ENCODE measurements around the gene AAK1.

Gene AAK1

DNA sequence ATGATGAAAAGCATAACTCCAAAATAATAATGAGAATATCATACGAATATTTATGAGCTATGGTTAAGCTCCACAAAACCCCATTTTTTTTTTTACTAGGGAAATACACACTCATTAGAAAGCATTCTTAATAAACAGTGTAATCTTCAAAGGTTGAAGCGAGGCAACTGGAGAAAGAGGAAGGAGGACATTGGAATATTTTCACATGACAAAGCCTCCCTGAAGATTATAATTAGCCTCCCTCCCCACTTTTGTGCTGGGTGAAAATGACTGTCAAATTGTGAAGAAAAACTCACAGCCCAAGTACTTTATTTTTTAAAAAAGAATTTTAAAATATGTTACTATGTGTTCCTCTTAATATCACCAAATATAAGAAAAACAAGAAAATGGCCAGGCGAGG is 142.2 kb downstream of the AAK1 start:
- no peaks in the 10 kb centered on the region for H3K9me3 ChIP-seq (ENCODE audit: insufficient read depth, low read length)
- no peaks in the 10 kb centered on the region for H3K79me2 ChIP-seq (ENCODE audit: insufficient read depth, low read length)
- no peak overlapping the region for H3K9ac ChIP-seq (ENCODE audit: low read length)
- H3K4me2 ChIP-seq (ENCODE audit: low read depth, low read length, poor library complexity, severe bottlenecking): no peak overlapping the region
- H3K4me3 ChIP-seq (ENCODE audit: insufficient read depth, low read length, poor library complexity, severe bottlenecking): no peak overlapping the region
- no peak overlapping the region for H3K27ac ChIP-seq (ENCODE audit: low read depth, low read length)
- H2AFZ ChIP-seq (ENCODE audit: low read depth, low read length, severe bottlenecking): no peak overlapping the region
- H3K27me3 ChIP-seq (ENCODE audit: low read length): no peaks in the 10 kb centered on the region
- no peaks in the 10 kb centered on the region for H3K36me3 ChIP-seq (ENCODE audit: low read length)
- H3F3A ChIP-seq (ENCODE audit: insufficient read depth): no peaks in the 10 kb centered on the region
- H3K9me2 ChIP-seq (replicated peaks; ENCODE audit: insufficient read depth, low read length): no peaks in the 10 kb centered on the region
- no peaks in the 10 kb centered on the region for H4K20me1 ChIP-seq (ENCODE audit: low read depth, low read length)
- TF ChIP-seq, protein P1, sequence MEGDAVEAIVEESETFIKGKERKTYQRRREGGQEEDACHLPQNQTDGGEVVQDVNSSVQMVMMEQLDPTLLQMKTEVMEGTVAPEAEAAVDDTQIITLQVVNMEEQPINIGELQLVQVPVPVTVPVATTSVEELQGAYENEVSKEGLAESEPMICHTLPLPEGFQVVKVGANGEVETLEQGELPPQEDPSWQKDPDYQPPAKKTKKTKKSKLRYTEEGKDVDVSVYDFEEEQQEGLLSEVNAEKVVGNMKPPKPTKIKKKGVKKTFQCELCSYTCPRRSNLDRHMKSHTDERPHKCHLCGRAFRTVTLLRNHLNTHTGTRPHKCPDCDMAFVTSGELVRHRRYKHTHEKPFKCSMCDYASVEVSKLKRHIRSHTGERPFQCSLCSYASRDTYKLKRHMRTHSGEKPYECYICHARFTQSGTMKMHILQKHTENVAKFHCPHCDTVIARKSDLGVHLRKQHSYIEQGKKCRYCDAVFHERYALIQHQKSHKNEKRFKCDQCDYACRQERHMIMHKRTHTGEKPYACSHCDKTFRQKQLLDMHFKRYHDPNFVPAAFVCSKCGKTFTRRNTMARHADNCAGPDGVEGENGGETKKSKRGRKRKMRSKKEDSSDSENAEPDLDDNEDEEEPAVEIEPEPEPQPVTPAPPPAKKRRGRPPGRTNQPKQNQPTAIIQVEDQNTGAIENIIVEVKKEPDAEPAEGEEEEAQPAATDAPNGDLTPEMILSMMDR (IDR thresholded peaks at IDR 0.05; ENCODE audit: insufficient read depth, low read length, poor library complexity, severe bottlenecking): no peak

DNA sequence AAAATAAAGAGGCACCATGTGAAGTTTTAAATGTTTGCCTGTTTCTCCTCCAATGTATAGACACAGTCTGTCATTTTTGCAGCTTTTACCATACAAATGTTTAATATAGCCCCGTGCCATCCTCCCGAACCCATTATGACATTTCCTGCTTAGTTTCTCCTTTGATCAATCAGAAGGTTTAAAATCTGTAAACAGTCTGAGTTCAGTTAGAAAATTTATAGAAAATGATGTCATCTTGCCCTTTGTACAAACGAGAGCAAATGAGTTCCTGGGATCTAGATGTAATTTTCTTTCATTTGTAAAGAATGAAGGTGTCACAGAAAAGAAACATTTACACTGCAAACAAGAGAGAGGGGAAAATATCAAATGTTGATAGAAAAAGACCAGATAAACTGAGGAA is 143.6 kb downstream of the AAK1 start:
- H3K9ac ChIP-seq (ENCODE audit: low read length): no peak overlapping the region
- no peaks in the 10 kb centered on the region for H3K36me3 ChIP-seq (ENCODE audit: low read length)
- H4K20me1 ChIP-seq (ENCODE audit: low read depth, low read length): no peaks in the 10 kb centered on the region
- no peak for TF ChIP-seq EZH2phosphoT487 (conservative IDR thresholded peaks at IDR 0.05; ENCODE audit: low read length)
- TF ChIP-seq, protein P1 (IDR thresholded peaks at IDR 0.05; ENCODE audit: insufficient read depth, low read length, poor library complexity, severe bottlenecking): no peak
- no peak overlapping the region for H2AFZ ChIP-seq (ENCODE audit: low read depth, low read length, severe bottlenecking)
- H3K4me3 ChIP-seq (ENCODE audit: insufficient read depth, low read length, poor library complexity, severe bottlenecking): no peak overlapping the region
- H3K27ac ChIP-seq (ENCODE audit: low read depth, low read length): no peak overlapping the region
- H3K4me2 ChIP-seq (ENCODE audit: low read depth, low read length, poor library complexity, severe bottlenecking): no peak overlapping the region
- H3K27me3 ChIP-seq (ENCODE audit: low read length): no peaks in the 10 kb centered on the region
- no peaks in the 10 kb centered on the region for H3K9me2 ChIP-seq (replicated peaks; ENCODE audit: insufficient read depth, low read length)
- no peaks in the 10 kb centered on the region for H3K9me3 ChIP-seq (ENCODE audit: insufficient read depth, low read length)
- no peaks in the 10 kb centered on the region for H3K79me2 ChIP-seq (ENCODE audit: insufficient read depth, low read length)
- H3F3A ChIP-seq (ENCODE audit: insufficient read depth): no peaks in the 10 kb centered on the region

DNA sequence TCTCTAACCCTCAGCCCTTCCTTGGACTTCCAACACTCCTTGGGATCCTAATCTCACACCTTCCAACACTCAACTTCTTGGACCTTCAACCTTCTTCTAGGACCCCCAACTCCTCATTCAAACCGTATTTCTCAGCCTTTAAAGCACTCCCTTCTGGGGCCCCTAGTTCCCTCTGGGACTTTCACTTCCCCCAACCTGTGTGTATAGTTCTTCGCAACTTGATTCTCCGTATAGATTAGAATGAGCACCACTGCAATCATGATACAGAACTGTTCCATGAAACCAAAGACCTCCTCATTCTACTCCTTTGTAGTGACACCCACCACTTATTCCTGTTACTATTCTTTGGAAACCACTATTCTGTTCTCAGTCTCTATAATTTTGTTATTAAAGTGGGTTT is 144.3 kb downstream of the AAK1 start:
- Histone ChIP-seq H3K4me3 (ENCODE audit: insufficient read depth, low read length, poor library complexity, severe bottlenecking) (no peak overlapping the region), H2AFZ (ENCODE audit: low read depth, low read length, severe bottlenecking) (no peak overlapping the region), H3F3A (ENCODE audit: insufficient read depth) (no peaks in the 10 kb centered on the region), H3K79me2 (ENCODE audit: insufficient read depth, low read length) (no peaks in the 10 kb centered on the region), H3K27me3 (ENCODE audit: low read length) (no peaks in the 10 kb centered on the region), H3K27ac (ENCODE audit: low read depth, low read length) (no peak overlapping the region), H3K9me2 (replicated peaks; ENCODE audit: insufficient read depth, low read length) (no peaks in the 10 kb centered on the region), H3K4me2 (ENCODE audit: low read depth, low read length, poor library complexity, severe bottlenecking) (no peak overlapping the region), H3K36me3 (ENCODE audit: low read length) (no peaks in the 10 kb centered on the region), H3K9ac (ENCODE audit: low read length) (no peak overlapping the region), H3K9me3 (ENCODE audit: insufficient read depth, low read length) (no peaks in the 10 kb centered on the region), H4K20me1 (ENCODE audit: low read depth, low read length) (no peaks in the 10 kb centered on the region)
- TF ChIP-seq, protein P1 (IDR thresholded peaks at IDR 0.05; ENCODE audit: insufficient read depth, low read length, poor library complexity, severe bottlenecking): no peak
- no peak for TF ChIP-seq EZH2phosphoT487 (conservative IDR thresholded peaks at IDR 0.05; ENCODE audit: low read length)

DNA sequence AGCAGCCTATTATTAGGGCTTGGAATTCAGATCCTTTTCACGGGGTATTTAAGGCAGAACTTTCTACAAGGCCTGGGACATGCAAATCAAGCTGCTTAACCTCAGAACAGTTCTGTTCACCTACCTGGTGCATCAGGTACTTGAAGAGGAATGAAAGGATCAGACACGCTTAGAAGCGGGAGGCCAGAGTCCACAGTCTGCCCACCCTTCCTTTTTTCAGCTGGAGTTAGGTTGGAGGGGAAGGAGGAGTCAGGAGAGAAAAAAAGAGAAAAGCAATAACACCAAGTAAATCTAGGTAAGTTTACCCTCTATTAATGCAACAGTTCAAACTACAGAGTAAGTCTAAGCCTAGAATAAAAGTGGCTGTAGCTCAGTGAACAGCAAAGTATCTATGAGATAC is 147.7 kb downstream of the AAK1 start:
- H3K36me3 ChIP-seq (ENCODE audit: low read length): no peaks in the 10 kb centered on the region
- no peaks in the 10 kb centered on the region for H3K9me3 ChIP-seq (ENCODE audit: insufficient read depth, low read length)
- no peaks in the 10 kb centered on the region for H3K9me2 ChIP-seq (replicated peaks; ENCODE audit: insufficient read depth, low read length)
- no peak overlapping the region for H3K9ac ChIP-seq (ENCODE audit: low read length)
- H2AFZ ChIP-seq (ENCODE audit: low read depth, low read length, severe bottlenecking): no peak overlapping the region
- H3F3A ChIP-seq (ENCODE audit: insufficient read depth): no peaks in the 10 kb centered on the region
- no peaks in the 10 kb centered on the region for H4K20me1 ChIP-seq (ENCODE audit: low read depth, low read length)
- H3K27me3 ChIP-seq (ENCODE audit: low read length): no peaks in the 10 kb centered on the region
- H3K79me2 ChIP-seq (ENCODE audit: insufficient read depth, low read length): no peaks in the 10 kb centered on the region
- H3K4me2 ChIP-seq (ENCODE audit: low read depth, low read length, poor library complexity, severe bottlenecking): no peak overlapping the region
- H3K4me3 ChIP-seq (ENCODE audit: insufficient read depth, low read length, poor library complexity, severe bottlenecking): no peak overlapping the region
- TF ChIP-seq, protein P1 (IDR thresholded peaks at IDR 0.05; ENCODE audit: insufficient read depth, low read length, poor library complexity, severe bottlenecking): no peak
- no peak for TF ChIP-seq EZH2phosphoT487 (conservative IDR thresholded peaks at IDR 0.05; ENCODE audit: low read length)
- no peak overlapping the region for H3K27ac ChIP-seq (ENCODE audit: low read depth, low read length)
